OCI-LY3 (cell line): ENCODE measurements around the gene EXO1.

Source experiments
- EZH2phosphoT487 ChIP-seq: fragments of 200-600 bp; shearing (Covaris generic); IDR thresholded peaks from 2 replicates; pipeline ENCODE4 v1.6.1; 2018; ENCODE audit warnings: antibody characterized with exemption, mixed run types, low read depth
- TF ChIP-seq, protein P1 (sequence below): fragments of 200-600, 300-600 bp; sonication (generic); IDR thresholded peaks from 2 replicates; pipeline ENCODE4 v1.5.1; 2014; ENCODE audit warnings: antibody characterized with exemption, low read length, low read depth

DNA sequence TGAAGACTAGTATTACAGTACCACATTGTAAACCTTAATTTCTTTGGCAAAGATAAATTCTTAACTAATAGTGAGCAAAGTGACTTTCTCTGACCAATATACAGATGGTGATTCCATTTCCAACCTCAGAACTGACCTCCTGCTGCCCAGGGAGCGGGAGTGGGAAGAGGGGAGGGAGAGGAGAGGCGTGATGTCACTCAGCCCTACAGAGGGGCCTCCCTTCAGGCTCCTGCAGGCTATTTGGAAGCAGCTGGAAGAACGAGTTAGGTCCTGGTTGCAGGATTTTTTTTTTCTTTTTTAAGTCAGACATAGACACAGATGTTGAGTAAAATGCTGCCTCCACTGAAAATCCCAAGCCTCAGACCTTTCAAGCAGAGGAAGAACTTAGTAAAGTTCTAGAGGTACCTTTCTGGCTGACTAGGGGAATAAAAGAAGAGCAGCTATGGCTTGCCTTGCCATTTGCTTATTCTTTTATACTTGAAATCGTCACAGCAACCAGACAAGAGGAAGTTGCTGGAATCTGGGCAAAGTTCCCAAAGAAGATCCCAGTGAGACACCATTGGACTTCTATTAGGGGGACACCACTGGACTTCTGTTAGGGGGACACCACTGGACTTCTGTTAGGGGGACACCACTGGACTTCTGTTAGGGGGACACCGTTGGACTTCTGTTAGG, 54.5 kb downstream of the EXO1 start:
- TF ChIP-seq, protein P1, sequence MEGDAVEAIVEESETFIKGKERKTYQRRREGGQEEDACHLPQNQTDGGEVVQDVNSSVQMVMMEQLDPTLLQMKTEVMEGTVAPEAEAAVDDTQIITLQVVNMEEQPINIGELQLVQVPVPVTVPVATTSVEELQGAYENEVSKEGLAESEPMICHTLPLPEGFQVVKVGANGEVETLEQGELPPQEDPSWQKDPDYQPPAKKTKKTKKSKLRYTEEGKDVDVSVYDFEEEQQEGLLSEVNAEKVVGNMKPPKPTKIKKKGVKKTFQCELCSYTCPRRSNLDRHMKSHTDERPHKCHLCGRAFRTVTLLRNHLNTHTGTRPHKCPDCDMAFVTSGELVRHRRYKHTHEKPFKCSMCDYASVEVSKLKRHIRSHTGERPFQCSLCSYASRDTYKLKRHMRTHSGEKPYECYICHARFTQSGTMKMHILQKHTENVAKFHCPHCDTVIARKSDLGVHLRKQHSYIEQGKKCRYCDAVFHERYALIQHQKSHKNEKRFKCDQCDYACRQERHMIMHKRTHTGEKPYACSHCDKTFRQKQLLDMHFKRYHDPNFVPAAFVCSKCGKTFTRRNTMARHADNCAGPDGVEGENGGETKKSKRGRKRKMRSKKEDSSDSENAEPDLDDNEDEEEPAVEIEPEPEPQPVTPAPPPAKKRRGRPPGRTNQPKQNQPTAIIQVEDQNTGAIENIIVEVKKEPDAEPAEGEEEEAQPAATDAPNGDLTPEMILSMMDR = no peak
- TF ChIP-seq EZH2phosphoT487 = no peak
